Measurements from ENCODE around the gene MT1G. TPM values are rescaled to one million over a fixed set of nuclear protein-coding genes. Genes with fewer than 3 reads are reported as not detected.

Gene MT1G
- total and polyA plus RNA-seq, 12 donors: 3.7 to 146 (median 14.1) TPM; not detected in 1

DNA sequence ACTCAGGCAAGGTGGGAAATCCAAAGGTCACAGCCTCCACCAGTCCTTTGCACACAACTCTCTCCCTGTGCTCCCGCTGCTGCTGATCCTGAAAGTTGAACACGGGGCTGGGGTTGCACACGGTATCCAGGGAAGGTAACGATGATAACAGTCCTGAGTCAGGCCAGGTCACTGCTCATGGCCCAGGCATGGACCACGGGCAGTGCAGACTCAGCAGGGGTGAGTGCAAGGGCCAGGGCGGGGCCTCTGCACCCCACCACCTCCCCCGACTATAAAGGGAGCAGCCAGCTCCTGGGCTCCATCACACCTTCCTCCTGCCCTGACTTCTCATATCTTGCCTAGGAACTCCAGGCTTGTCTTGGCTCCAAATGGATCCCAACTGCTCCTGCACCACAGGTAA lies 16.3 kb downstream of the MT1G start, which contains the start of gene MT1B:
MT1B (plus strand) TSS at position 301 of the 400 bp plus-strand sequence; CDS start at position 369, 68 bp downstream.
- TF ChIP-seq, protein P1, sequence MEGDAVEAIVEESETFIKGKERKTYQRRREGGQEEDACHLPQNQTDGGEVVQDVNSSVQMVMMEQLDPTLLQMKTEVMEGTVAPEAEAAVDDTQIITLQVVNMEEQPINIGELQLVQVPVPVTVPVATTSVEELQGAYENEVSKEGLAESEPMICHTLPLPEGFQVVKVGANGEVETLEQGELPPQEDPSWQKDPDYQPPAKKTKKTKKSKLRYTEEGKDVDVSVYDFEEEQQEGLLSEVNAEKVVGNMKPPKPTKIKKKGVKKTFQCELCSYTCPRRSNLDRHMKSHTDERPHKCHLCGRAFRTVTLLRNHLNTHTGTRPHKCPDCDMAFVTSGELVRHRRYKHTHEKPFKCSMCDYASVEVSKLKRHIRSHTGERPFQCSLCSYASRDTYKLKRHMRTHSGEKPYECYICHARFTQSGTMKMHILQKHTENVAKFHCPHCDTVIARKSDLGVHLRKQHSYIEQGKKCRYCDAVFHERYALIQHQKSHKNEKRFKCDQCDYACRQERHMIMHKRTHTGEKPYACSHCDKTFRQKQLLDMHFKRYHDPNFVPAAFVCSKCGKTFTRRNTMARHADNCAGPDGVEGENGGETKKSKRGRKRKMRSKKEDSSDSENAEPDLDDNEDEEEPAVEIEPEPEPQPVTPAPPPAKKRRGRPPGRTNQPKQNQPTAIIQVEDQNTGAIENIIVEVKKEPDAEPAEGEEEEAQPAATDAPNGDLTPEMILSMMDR (IDR thresholded peaks at IDR 0.05): no peak
- TF ChIP-seq POLR2A (IDR thresholded peaks at IDR 0.05): no peak
- intact Hi-C loops (cut with DNase I): no loop called here
- H3K36me3 ChIP-seq (replicated peaks in 1 of 2): no peaks in the 10 kb centered on the region
- no peak within 1 kb of the TSS for H3K4me3 ChIP-seq
- no peaks in the 10 kb centered on the region for H3K27me3 ChIP-seq
- no peak for DNase-seq
- WGBS, 4 donors: 75 to 84% (median 79%) methylated on average over 4 to 7 of the region's 7 CpGs
- peaks cover 0 to 7% of the 10 kb centered on the region in 2 donors for H3K4me1 ChIP-seq (replicated peaks in 1 of 2)
- H3K27ac ChIP-seq: no peak within 1 kb of the TSS
- H3K9me3 ChIP-seq (replicated peaks in 1 of 3): no peaks in the 10 kb centered on the region

DNA sequence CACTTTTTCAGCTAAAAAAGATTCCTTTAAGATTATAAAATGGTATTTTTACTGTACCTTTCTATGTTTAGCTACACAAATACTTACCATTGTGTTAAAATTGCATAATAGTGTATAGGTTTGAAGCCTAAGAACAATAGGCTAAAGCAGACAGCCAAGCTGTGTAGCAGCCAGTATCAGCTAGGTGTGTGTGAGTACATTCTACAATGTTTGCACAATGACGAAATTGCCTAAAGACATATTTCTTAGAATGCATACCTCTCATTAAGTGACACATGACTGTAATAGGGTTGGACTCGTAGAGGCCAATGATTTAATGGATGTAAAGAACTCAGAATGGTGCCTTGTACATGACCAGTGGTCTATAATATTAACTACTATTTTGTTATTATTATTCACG lies 18.0 kb downstream of the MT1G start:
- TF ChIP-seq POLR2A (IDR thresholded peaks at IDR 0.05): no peak
- TF ChIP-seq, protein P1 (IDR thresholded peaks at IDR 0.05): no peak
- Histone ChIP-seq H3K36me3 (replicated peaks in 1 of 2) (no peaks in the 10 kb centered on the region), H3K27ac (no peak overlapping the region), H3K4me1 (replicated peaks in 1 of 2) (peaks cover 0 to 7% of the 10 kb centered on the region in 2 donors), H3K4me3 (no peak overlapping the region), H3K27me3 (no peaks in the 10 kb centered on the region), H3K9me3 (replicated peaks in 1 of 3) (no peaks in the 10 kb centered on the region)
- DNase-seq: no peak
- 87 to 95% (median 92%) methylated on average over 3 of the region's 3 CpGs for WGBS, 4 donors
- intact Hi-C loops (cut with DNase I): no loop called here

DNA sequence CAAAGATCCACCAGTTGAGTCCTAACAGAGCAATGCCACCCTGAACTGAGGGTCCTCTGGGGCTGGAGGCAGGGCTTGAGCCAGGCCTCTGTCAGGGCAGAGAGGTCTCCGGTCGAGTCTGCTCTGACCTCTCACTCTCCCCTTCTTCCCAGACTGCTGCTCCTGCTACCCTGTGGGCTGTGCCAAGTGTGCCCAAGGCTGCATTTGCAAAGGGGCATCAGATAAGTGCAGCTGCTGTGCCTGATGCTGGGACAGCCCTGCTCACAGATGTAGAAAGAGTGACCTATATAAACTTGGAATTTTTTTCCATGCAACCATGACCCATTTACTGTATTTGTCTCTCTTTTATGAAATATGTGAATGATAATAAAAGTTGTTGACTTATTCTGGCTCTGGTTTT lies 18.6 kb downstream of the MT1G start:
- no peak overlapping the region for H3K4me3 ChIP-seq
- H3K27me3 ChIP-seq: no peaks in the 10 kb centered on the region
- H3K36me3 ChIP-seq (replicated peaks in 1 of 2): no peaks in the 10 kb centered on the region
- no peaks in the 10 kb centered on the region for H3K9me3 ChIP-seq (replicated peaks in 1 of 3)
- intact Hi-C loops (cut with DNase I): no loop called here
- TF ChIP-seq POLR2A (IDR thresholded peaks at IDR 0.05): no peak
- TF ChIP-seq, protein P1 (IDR thresholded peaks at IDR 0.05): no peak
- no peak overlapping the region for H3K27ac ChIP-seq
- WGBS, 4 donors: 53 to 75% (median 64%) methylated on average over 1 to 2 of the region's 2 CpGs
- peaks cover 0 to 7% of the 10 kb centered on the region in 2 donors for H3K4me1 ChIP-seq (replicated peaks in 1 of 2)
- no peak for DNase-seq

DNA sequence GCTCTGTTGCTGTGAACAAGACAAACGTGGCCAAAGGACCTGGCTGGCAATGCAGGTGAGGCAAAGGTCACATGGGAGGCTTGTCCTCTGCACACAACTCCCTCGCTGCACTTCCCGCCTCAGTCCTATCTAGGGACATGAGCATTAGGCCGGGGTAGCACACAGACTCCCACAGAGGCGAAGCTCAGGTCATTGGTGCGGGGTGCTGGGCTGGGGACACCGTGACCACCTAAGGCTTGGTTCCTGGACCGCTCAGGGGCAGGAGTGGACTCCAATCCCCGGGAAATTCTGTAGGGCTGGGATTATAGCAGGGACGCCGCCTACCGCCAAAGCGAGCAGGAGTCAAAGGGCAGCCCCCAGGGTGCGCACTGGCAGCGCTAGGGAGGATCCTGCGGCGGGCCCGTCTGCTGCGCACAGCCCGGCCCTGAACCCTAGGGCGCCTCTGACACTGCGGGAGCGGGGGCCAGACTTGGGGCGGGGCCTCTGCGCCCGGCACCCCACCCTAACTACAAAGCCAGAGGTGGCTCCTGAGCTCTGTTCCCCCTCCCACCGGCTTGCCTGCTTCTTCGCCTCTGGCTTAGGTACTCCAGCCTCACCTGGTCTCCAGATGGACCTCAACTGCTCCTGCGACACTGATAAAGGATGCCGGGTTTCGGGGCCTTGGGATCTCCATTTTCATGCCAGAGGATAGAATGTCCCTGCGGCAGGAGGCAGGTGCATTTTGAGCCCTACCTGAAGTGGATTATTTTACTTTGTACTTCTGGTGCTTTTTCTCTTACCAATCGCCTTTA lies 20.0 kb downstream of the MT1G start:
- H3K36me3 ChIP-seq (replicated peaks in 1 of 2): no peaks in the 10 kb centered on the region
- H3K4me3 ChIP-seq: no peak overlapping the region
- no peaks in the 10 kb centered on the region for H3K9me3 ChIP-seq (replicated peaks in 1 of 3)
- H3K4me1 ChIP-seq (replicated peaks in 1 of 2): peaks cover 0 to 7% of the 10 kb centered on the region in 2 donors
- intact Hi-C loops (cut with DNase I): no loop called here
- no peak overlapping the region for H3K27ac ChIP-seq
- H3K27me3 ChIP-seq: no peaks in the 10 kb centered on the region
- WGBS, 4 donors: 55 to 91% (median 63%) methylated on average over 13 to 33 of the region's 33 CpGs
- DNase-seq: no peak
- TF ChIP-seq POLR2A (IDR thresholded peaks at IDR 0.05): no peak
- TF ChIP-seq, protein P1 (IDR thresholded peaks at IDR 0.05): no peak

Data from adrenal gland (tissue), 12 donors.